Ovary (tissue), 9 donors: ENCODE measurements around the gene PCSK5. TPM values are rescaled to one million over a fixed set of nuclear protein-coding genes. Genes with fewer than 3 reads are reported as not detected.
A peak's percentile ranks its signal among the peaks of the same experiment; 100 is the strongest.

ENCODE experiments used
- DNase-seq, 5 donors: peaks; one replicate each; pipeline ENCODE4 v3.0.0-alpha.2; 2019 to 2020
- H3K27ac ChIP-seq, 2 donors: fragments of 200-600 bp; one replicate each; pipeline versions ENCODE4 v1.5.1 to v1.8.0; 2019 to 2022
- H3K27me3 ChIP-seq: fragments of 200-600 bp; one replicate; pipeline ENCODE4 v1.8.0; 2022
- H3K36me3 ChIP-seq: fragments of 200-600 bp; sonication (generic); one replicate; pipeline ENCODE4 v1.5.1; 2019
- H3K4me1 ChIP-seq: one replicate; pipeline ENCODE4 v1.8.1; 2013; ENCODE audit warnings: mild to moderate bottlenecking, moderate library complexity; ENCODE audit not compliant: insufficient read depth
- H3K4me3 ChIP-seq: fragments of 200-600 bp; sonication (generic); one replicate; pipeline ENCODE4 v1.5.1; 2017
- H3K9me3 ChIP-seq, 2 donors: fragments of 200-600 bp in 1 of 2; sonication (generic) in 1 of 2; one replicate each; pipeline versions ENCODE4 v1.5.1 to v1.8.1; 2013 to 2019; ENCODE audit warnings: mild to moderate bottlenecking in 1 of 2, moderate library complexity in 1 of 2
- CTCF ChIP-seq, 3 donors: fragments of 450-650 bp in 2 of 3; fragments of 200-600 bp in 1 of 3; IDR thresholded peaks; one replicate each; pipeline versions ENCODE4 v1.5.1 to v1.8.0; 2016 to 2022; ENCODE audit warnings: antibody characterized with exemption in 3 of 3, mild to moderate bottlenecking in 1 of 3
- EP300 ChIP-seq: sonication (generic); formaldehyde crosslinking; IDR thresholded peaks from one replicate; pipeline ENCODE4 v1.6.1; 2017; ENCODE audit warnings: antibody characterized with exemption
- POLR2A ChIP-seq: fragments of 450-650 bp; IDR thresholded peaks from one replicate; pipeline ENCODE4 v1.6.1; 2017; ENCODE audit warnings: antibody characterized with exemption, mild to moderate bottlenecking, moderate library complexity
- WGBS, 3 donors: extraction: QIAGEN DNeasy Blood & Tissue Kit in 1 of 3; methylation state at CpG; one replicate each; pipeline versions ENCODE4 v1.1.5 to v1.1.7; 2013 to 2017; 5-methylcytosine and 5-hydroxymethylcytosine counted together
- intact Hi-C, 4 donors: fragments of 100-400 bp; cut with DNase I; formaldehyde crosslinking; loops; one replicate each; pipeline versions ENCODE4 v1.11.0 to v1.15.1; 2022 to 2023
- polyA plus RNA-seq, 2 donors: library from polyadenylated mRNA; stranded (reverse); fragments of 200-250 nt in 1 of 2; fragments of 350-450 nt in 1 of 2; fragmentation: Illumina TruSeq in 1 of 2; extraction: RNeasy Lipid Tissue Mini Kit (QIAGEN cat#74804) in 1 of 2; gene quantifications; one replicate each; pipeline ENCODE4 v1.2.3, GENCODE V29; 2013 to 2014
- total RNA-seq, 7 donors: library from RNA; depleted of rRNA in 2 of 7; stranded (reverse); fragments of >200 nt in 2 of 7; fragmentation: NEBNext Ultra II Directional in 3 of 7; extraction: Animal tissue kit (Norgen Biotek cat#: 25700) in 3 of 7; gene quantifications; one replicate each; pipeline versions ENCODE4 v1.1.0 to v1.2.4, GENCODE V29; 2016 to 2023
- donor health status: DM: no; HTN: no; CAD: no; lungs with moderate emphysema.
- donor health status: DM: no; HTN: no; CAD: no.
- donor health status: Bipolar disorder and iron deficiency.
- donor health status: DM: yes; HTN: yes; CAD: no.
- donor health status: DM: no; HTN: no; CAD: no.
- donor health status: DM: yes; HTN: yes; CAD: no.

Gene PCSK5
- total and polyA plus RNA-seq, 9 donors = 12.7 to 41.8 (median 28.3) TPM

GRCh38 chr9:76374783-76375559 is 484.5 kb downstream of the PCSK5 start:
- no peaks in the 10 kb centered on the region for H3K9me3 ChIP-seq
- no peak for TF ChIP-seq POLR2A
- WGBS, 3 donors = 68 to 71% (median 71%) methylated on average over 10 of the region's 10 CpGs
- no peak overlapping the region for H3K27ac ChIP-seq
- DNase-seq = peak; percentile 81 to 87 (median 85)
- no peaks in the 10 kb centered on the region for H3K36me3 ChIP-seq
- intact Hi-C loops = no loop called here
- H3K4me3 ChIP-seq = no peak overlapping the region
- H3K4me1 ChIP-seq = peaks cover 19% of the 10 kb centered on the region
- no peaks in the 10 kb centered on the region for H3K27me3 ChIP-seq

GRCh38 chr9:76377791-76378190 is 487.3 kb downstream of the PCSK5 start:
- Histone ChIP-seq H3K4me1 (peaks cover 13% of the 10 kb centered on the region), H3K4me3 (no peak overlapping the region), H3K36me3 (no peaks in the 10 kb centered on the region), H3K9me3 (no peaks in the 10 kb centered on the region), H3K27ac (no peak overlapping the region), H3K27me3 (no peaks in the 10 kb centered on the region)
- no peak for DNase-seq
- no peak for TF ChIP-seq POLR2A
- no peak for TF ChIP-seq EP300
- no peak for TF ChIP-seq CTCF (IDR thresholded peaks at IDR 0.05)
- intact Hi-C loops = no loop called here

- WGBS, 3 donors = 85 to 88% (median 87%) methylated on average over 6 of the region's 6 CpGs
- intact Hi-C loops = no loop called here
- no peaks in the 10 kb centered on the region for H3K27me3 ChIP-seq
Measured at GRCh38 chr9:76378367-76379073, 488.0 kb downstream of the PCSK5 start.

GRCh38 chr9:76379494-76379893 is 489.0 kb downstream of the PCSK5 start:
- H3K4me1 ChIP-seq = peaks cover 2% of the 10 kb centered on the region
- intact Hi-C loops = no loop called here
- no peaks in the 10 kb centered on the region for H3K36me3 ChIP-seq
- WGBS, 3 donors = 88 to 92% (median 88%) methylated on average over 2 of the region's 2 CpGs
- no peaks in the 10 kb centered on the region for H3K9me3 ChIP-seq
- no peak overlapping the region for H3K4me3 ChIP-seq
- DNase-seq = no peak
- TF ChIP-seq EP300 (no peak), CTCF (IDR thresholded peaks at IDR 0.05) (no peak), POLR2A (no peak)
- H3K27me3 ChIP-seq = no peaks in the 10 kb centered on the region
- no peak overlapping the region for H3K27ac ChIP-seq

More at GRCh38 chr9:76378367-76379073, 488.0 kb downstream of the PCSK5 start:
- Histone ChIP-seq H3K4me1 (peaks cover 7% of the 10 kb centered on the region), H3K27ac (no peak overlapping the region), H3K36me3 (no peaks in the 10 kb centered on the region), H3K4me3 (no peak overlapping the region), H3K9me3 (no peaks in the 10 kb centered on the region)
- DNase-seq = no peak
- no peak for TF ChIP-seq CTCF (IDR thresholded peaks at IDR 0.05)
- TF ChIP-seq EP300 = no peak
- TF ChIP-seq POLR2A = no peak

- TF ChIP-seq EP300 (no peak), CTCF (IDR thresholded peaks at IDR 0.05) (no peak), POLR2A (no peak)
- WGBS, 3 donors = 46 to 57% (median 51%) methylated on average over 1 of the region's 1 CpG
- peaks cover 4% of the 10 kb centered on the region for H3K4me1 ChIP-seq
- DNase-seq = no peak
- no peaks in the 10 kb centered on the region for H3K36me3 ChIP-seq
- no peak overlapping the region for H3K27ac ChIP-seq
- intact Hi-C loops = no loop called here
- no peaks in the 10 kb centered on the region for H3K9me3 ChIP-seq
- H3K27me3 ChIP-seq = no peaks in the 10 kb centered on the region
- no peak overlapping the region for H3K4me3 ChIP-seq
Measured at GRCh38 chr9:76390656-76391055, 500.2 kb downstream of the PCSK5 start.
